HG02623 (cell line): ENCODE results near the gene CHIC2.

ENCODE experiments used
- ATAC-seq: cut with Tn5 transposase; IDR thresholded peaks from one replicate; pipeline ENCODE4 v1.9.1; 2021; ENCODE audit warnings: moderate library complexity; ENCODE audit not compliant: unreplicated experiment

CHIC2 gene

GRCh38 chr4:54093324-54094240 lies 29.2 kb upstream of the CHIC2 start:
- no peak for ATAC-seq

- ATAC-seq, result no peak
These were observed 28.3 kb upstream of the CHIC2 start for GRCh38 chr4:54092405-54093323.

- no peak for ATAC-seq
These were observed 27.4 kb upstream of the CHIC2 start for GRCh38 chr4:54091637-54092404.

GRCh38 chr4:54090804-54091623 lies 26.6 kb upstream of the CHIC2 start:
- no peak for ATAC-seq

- ATAC-seq, result no peak
These were observed 26.0 kb upstream of the CHIC2 start for GRCh38 chr4:54090404-54090803.

- ATAC-seq, result no peak
These were observed 25.5 kb upstream of the CHIC2 start for GRCh38 chr4:54089875-54090274.

- ATAC-seq, result no peak
These were observed 20.9 kb upstream of the CHIC2 start for GRCh38 chr4:54085284-54085683.

GRCh38 chr4:54082168-54082567 lies 17.8 kb upstream of the CHIC2 start:
- ATAC-seq, result no peak

- no peak for ATAC-seq
These were observed 13.4 kb upstream of the CHIC2 start for GRCh38 chr4:54077812-54078211.

GRCh38 chr4:54076673-54077072 lies 12.3 kb upstream of the CHIC2 start:
- ATAC-seq, result no peak

- ATAC-seq, result no peak
These were observed 10.0 kb upstream of the CHIC2 start for GRCh38 chr4:54074381-54074780.

- no peak for ATAC-seq
These were observed 9.0 kb upstream of the CHIC2 start for GRCh38 chr4:54073271-54073880.

- no peak for ATAC-seq
These were observed 2.8 kb upstream of the CHIC2 start for GRCh38 chr4:54067166-54067565.

GRCh38 chr4:54066718-54067129 lies 2.3 kb upstream of the CHIC2 start:
- no peak for ATAC-seq

GRCh38 chr4:54066088-54066415 lies 1.6 kb upstream of the CHIC2 start:
- no peak for ATAC-seq

- no peak for ATAC-seq
These were observed 1.1 kb upstream of the CHIC2 start for GRCh38 chr4:54065282-54066087.

- ATAC-seq, result peak; percentile 27
These were observed 578 bp downstream of the CHIC2 start for GRCh38 chr4:54063737-54064316.

GRCh38 chr4:54063229-54063628 lies 1.2 kb downstream of the CHIC2 start:
- ATAC-seq, result no peak

- no peak for ATAC-seq
These were observed 2.0 kb downstream of the CHIC2 start for GRCh38 chr4:54062392-54062791.
